Thyroid gland (tissue), 4 donors: ENCODE results near the gene PPFIA4.

Source experiments
- POLR2A ChIP-seq, 2 donors: fragments of 450-650 bp; IDR thresholded peaks; one replicate each; pipeline ENCODE4 v1.6.1; 2017; ENCODE audit warnings: antibody characterized with exemption in 2 of 2, mild to moderate bottlenecking in 2 of 2, moderate library complexity in 1 of 2
- TF ChIP-seq, protein P1 (sequence below), 6 experiments: fragments of 200-600 bp in 3 of 6; fragments of 450-650 bp in 3 of 6; sonication (generic) in 3 of 6; IDR thresholded peaks; one replicate each; pipeline ENCODE4 v1.5.1; 2016 to 2019; ENCODE audit warnings: antibody characterized with exemption in 6 of 6, mild to moderate bottlenecking in 2 of 6, inconsistent platforms in 1 of 6, moderate library complexity in 1 of 6

DNA sequence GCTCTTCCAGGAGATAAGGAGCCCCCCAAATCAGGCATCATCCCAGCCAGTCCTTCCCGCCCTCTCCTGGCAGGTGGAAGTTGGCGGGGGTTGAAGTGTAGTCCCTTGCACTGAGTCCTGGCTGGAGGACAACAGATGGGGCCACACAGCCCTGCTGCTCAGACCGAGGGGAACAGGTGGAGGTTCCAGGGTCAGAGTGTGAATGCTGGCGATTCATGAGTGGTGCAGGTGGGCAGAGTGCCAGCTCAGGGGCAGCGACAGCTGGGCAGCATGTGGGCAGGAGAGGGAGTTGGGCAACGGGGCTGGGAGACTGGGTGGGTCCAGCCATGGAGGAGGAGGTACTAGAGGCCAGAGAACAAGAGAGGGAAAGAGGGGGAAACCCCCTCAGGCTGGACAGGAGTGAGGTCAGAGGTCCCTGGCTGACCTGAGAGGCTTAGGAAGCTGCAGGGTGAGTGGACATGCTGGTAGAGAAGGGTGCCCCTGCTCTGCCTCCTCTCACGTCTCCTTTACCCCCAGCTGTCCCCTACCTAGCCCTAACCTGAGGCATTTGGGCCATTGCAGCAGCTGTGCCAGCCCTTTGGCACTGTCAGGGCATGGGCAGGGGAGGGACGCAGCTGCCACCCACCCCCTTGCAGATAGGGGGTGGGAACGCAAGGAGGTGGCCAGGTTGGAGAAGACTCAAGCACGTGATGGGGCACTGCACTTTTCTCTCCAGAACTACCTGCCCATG, 90.0 kb downstream of the PPFIA4 start:
- TF ChIP-seq, protein P1, sequence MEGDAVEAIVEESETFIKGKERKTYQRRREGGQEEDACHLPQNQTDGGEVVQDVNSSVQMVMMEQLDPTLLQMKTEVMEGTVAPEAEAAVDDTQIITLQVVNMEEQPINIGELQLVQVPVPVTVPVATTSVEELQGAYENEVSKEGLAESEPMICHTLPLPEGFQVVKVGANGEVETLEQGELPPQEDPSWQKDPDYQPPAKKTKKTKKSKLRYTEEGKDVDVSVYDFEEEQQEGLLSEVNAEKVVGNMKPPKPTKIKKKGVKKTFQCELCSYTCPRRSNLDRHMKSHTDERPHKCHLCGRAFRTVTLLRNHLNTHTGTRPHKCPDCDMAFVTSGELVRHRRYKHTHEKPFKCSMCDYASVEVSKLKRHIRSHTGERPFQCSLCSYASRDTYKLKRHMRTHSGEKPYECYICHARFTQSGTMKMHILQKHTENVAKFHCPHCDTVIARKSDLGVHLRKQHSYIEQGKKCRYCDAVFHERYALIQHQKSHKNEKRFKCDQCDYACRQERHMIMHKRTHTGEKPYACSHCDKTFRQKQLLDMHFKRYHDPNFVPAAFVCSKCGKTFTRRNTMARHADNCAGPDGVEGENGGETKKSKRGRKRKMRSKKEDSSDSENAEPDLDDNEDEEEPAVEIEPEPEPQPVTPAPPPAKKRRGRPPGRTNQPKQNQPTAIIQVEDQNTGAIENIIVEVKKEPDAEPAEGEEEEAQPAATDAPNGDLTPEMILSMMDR (IDR thresholded peaks at IDR 0.05), result no peak
- no peak for TF ChIP-seq POLR2A (IDR thresholded peaks at IDR 0.05)
